CD4-positive, alpha-beta T cell treated with Interleukin-17A for 4 hours (primary cell): ENCODE measurements around the gene FOXD4L5.
"Not testable (repeated sequence)": the region's sequence is repeated elsewhere in the genome, so short reads cannot be mapped to it uniquely, and the experiment has no call there.

Source experiments
- DNase-seq: peaks from one replicate; pipeline ENCODE4 v3.0.0-alpha.2; 2020; ENCODE audit warnings: mixed read lengths

The FOXD4L5 gene

GRCh38 chr9:65285109-65285508 is at the start of gene FOXD4L5:
FOXD4L5 (minus strand) TSS chr9:65285209; CDS start chr9:65284377, 832 bp downstream.
- DNase-seq = not testable (repeated sequence)

GRCh38 chr9:65283943-65284342 is 1.1 kb downstream of the FOXD4L5 start:
- not testable (repeated sequence) for DNase-seq

GRCh38 chr9:65282976-65283375 is 2.0 kb downstream of the FOXD4L5 start:
- DNase-seq = not testable (repeated sequence)
